DMS 273 (cell line): ENCODE measurements around the gene CCDC81.

Experiments
- DNase-seq: peaks from one replicate; lab custom pipeline; 2025; ENCODE audit not compliant: unreplicated experiment; lab: John Stamatoyannopoulos, UW

CCDC81 gene

GRCh38 chr11:86438685-86439084, 64.0 kb downstream of the CCDC81 start:
- no peak for DNase-seq

- no peak for DNase-seq
Observed at GRCh38 chr11:86440305-86440716, 65.6 kb downstream of the CCDC81 start.

- DNase-seq: no peak
Observed at GRCh38 chr11:86440843-86441242, 66.2 kb downstream of the CCDC81 start.

- DNase-seq: no peak
Observed at GRCh38 chr11:86442420-86442819, 67.7 kb downstream of the CCDC81 start.

- DNase-seq: no peak
Observed at GRCh38 chr11:86442827-86443226, 68.1 kb downstream of the CCDC81 start.

GRCh38 chr11:86443415-86443814, 68.7 kb downstream of the CCDC81 start:
- no peak for DNase-seq

GRCh38 chr11:86444981-86445380, 70.3 kb downstream of the CCDC81 start:
- no peak for DNase-seq

GRCh38 chr11:86446163-86446923, 71.7 kb downstream of the CCDC81 start:
- no peak for DNase-seq

GRCh38 chr11:86446924-86447285, 72.2 kb downstream of the CCDC81 start:
- no peak for DNase-seq

GRCh38 chr11:86447763-86448480, 73.2 kb downstream of the CCDC81 start:
- DNase-seq: no peak

- no peak for DNase-seq
Observed at GRCh38 chr11:86449993-86450629, 75.4 kb downstream of the CCDC81 start.

- DNase-seq: peak; percentile 2
Observed at GRCh38 chr11:86453290-86454030, 78.8 kb downstream of the CCDC81 start.

GRCh38 chr11:86456075-86456939, 81.6 kb downstream of the CCDC81 start:
- peak; percentile 87 for DNase-seq

- no peak for DNase-seq
Observed at GRCh38 chr11:86458294-86459001, 83.8 kb downstream of the CCDC81 start.

- no peak for DNase-seq
Observed at GRCh38 chr11:86459002-86459385, 84.3 kb downstream of the CCDC81 start.

- peak; percentile 30 for DNase-seq
Observed at GRCh38 chr11:86459682-86460460, 85.2 kb downstream of the CCDC81 start.

GRCh38 chr11:86460461-86461385, 86.0 kb downstream of the CCDC81 start:
- DNase-seq: no peak

- DNase-seq: no peak
Observed at GRCh38 chr11:86461892-86462291, 87.2 kb downstream of the CCDC81 start.
